HepG2 (cell line): ENCODE measurements around the gene LTA4H. TPM values are rescaled to one million over a fixed set of nuclear protein-coding genes. Genes with fewer than 3 reads are reported as not detected.

Experiments used
- CEBPB ChIP-seq: IDR thresholded peaks from 2 replicates; pipeline ENCODE4 v1.6.1; 2011; ENCODE audit warnings: low read depth, low read length, improper control_type of control experiment, borderline replicate concordance
- FOSL2 ChIP-seq: sonication (generic); formaldehyde crosslinking; IDR thresholded peaks from 2 replicates; pipeline ENCODE4 v1.4.0; 2020; ENCODE audit warnings: missing genetic modification reagents
- GLI4 ChIP-seq: sonication (generic); formaldehyde crosslinking; IDR thresholded peaks from 2 replicates; pipeline ENCODE4 v1.5.1; 2020; ENCODE audit warnings: missing genetic modification reagents, mild to moderate bottlenecking, moderate library complexity, borderline replicate concordance
- MEF2D ChIP-seq: sonication (generic); formaldehyde crosslinking; IDR thresholded peaks from 2 replicates; pipeline ENCODE4 v1.5.1; 2020; ENCODE audit warnings: mild to moderate bottlenecking, missing genetic modification reagents
- MYC ChIP-seq: sonication (generic); formaldehyde crosslinking; IDR thresholded peaks from 2 replicates; pipeline ENCODE4 v1.9.0; 2021; ENCODE audit warnings: missing genetic modification reagents, borderline replicate concordance
- NCOA1 ChIP-seq: sonication (generic); formaldehyde crosslinking; IDR thresholded peaks from 2 replicates; pipeline ENCODE4 v1.9.0; 2021; ENCODE audit warnings: missing genetic modification reagents
- NONO ChIP-seq, 2 experiments: fragments of 450-650 bp in 1 of 2; sonication (generic) in 1 of 2; formaldehyde crosslinking in 1 of 2; IDR thresholded peaks in 1 of 2; conservative IDR thresholded peaks in 1 of 2; 2 replicates each; pipeline versions ENCODE4 v1.6.1 to v1.8.0; 2017 to 2022; ENCODE audit warnings: mild to moderate bottlenecking in 1 of 2, missing genetic modification reagents in 1 of 2, moderate library complexity in 1 of 2
- TEAD3 ChIP-seq: optimal IDR thresholded peaks from 2 replicates; pipeline ENCODE3; 2016; ENCODE audit warnings: borderline replicate concordance
- TMF1 ChIP-seq: sonication (generic); formaldehyde crosslinking; IDR thresholded peaks from 2 replicates; pipeline ENCODE4 v1.8.1; 2022; ENCODE audit warnings: low read depth, missing genetic modification reagents
- ZFP82 ChIP-seq: sonication (generic); formaldehyde crosslinking; IDR thresholded peaks from 2 replicates; pipeline ENCODE4 v1.5.1; 2020; ENCODE audit warnings: mild to moderate bottlenecking, missing genetic modification reagents, borderline replicate concordance
- ZFX ChIP-seq: sonication (generic); formaldehyde crosslinking; IDR thresholded peaks from 2 replicates; pipeline ENCODE4 v1.4.0; 2020; ENCODE audit warnings: mild to moderate bottlenecking, low read depth, missing genetic modification reagents, moderate library complexity
- ZMYM3 ChIP-seq: sonication (generic); formaldehyde crosslinking; IDR thresholded peaks from 2 replicates; pipeline ENCODE4 v1.5.1; 2020; ENCODE audit warnings: mild to moderate bottlenecking, missing genetic modification reagents
- ZNF317 ChIP-seq: sonication (generic); formaldehyde crosslinking; IDR thresholded peaks from 2 replicates; pipeline ENCODE4 v1.5.0; 2020; ENCODE audit warnings: mild to moderate bottlenecking, missing genetic modification reagents
- ZNF33B ChIP-seq: sonication (generic); formaldehyde crosslinking; IDR thresholded peaks from 2 replicates; pipeline ENCODE4 v1.5.1; 2020; ENCODE audit warnings: mild to moderate bottlenecking, missing genetic modification reagents
- ZNF816 ChIP-seq: sonication (generic); formaldehyde crosslinking; IDR thresholded peaks from 2 replicates; pipeline ENCODE4 v1.8.0; 2022; ENCODE audit warnings: missing genetic modification reagents, mild to moderate bottlenecking, borderline replicate concordance
- polyA plus RNA-seq, 8 experiments: library from polyadenylated mRNA; depleted of rRNA in 3 of 8; stranded (reverse) in 7 of 8; unstranded in 1 of 8; fragments of >200 nt; fragmentation: Illumina TruSeq in 4 of 8; extraction: Trizol in 4 of 8; gene quantifications; 2 replicates each; pipeline versions ENCODE4 v1.2.1 to v1.2.3, GENCODE V29; 2011 to 2016; ENCODE audit warnings: low read depth in 4 of 8, missing spikeins in 1 of 8, mixed read lengths in 1 of 8; ENCODE audit not compliant: insufficient read depth in 1 of 8
- total RNA-seq, 5 experiments: library from RNA; depleted of rRNA; stranded (reverse); fragments of >200 nt; fragmentation: Illumina TruSeq; extraction: Trizol; gene quantifications; 2 replicates each; pipeline ENCODE4 v1.2.3, GENCODE V29; 2016; ENCODE audit warnings: low read depth in 1 of 5
- TF ChIP-seq, protein P1 (sequence below): IDR thresholded peaks from 2 replicates; pipeline ENCODE4 v1.6.1; 2012; ENCODE audit warnings: inconsistent platforms
- TF ChIP-seq, protein P2 (sequence below): sonication (generic); formaldehyde crosslinking; IDR thresholded peaks from 2 replicates; pipeline ENCODE4 v1.4.0; 2020; ENCODE audit warnings: missing genetic modification reagents, mild to moderate bottlenecking, borderline replicate concordance
- TF ChIP-seq, protein P3 (sequence below): sonication (generic); formaldehyde crosslinking; IDR thresholded peaks from 2 replicates; pipeline ENCODE4 v1.4.0; 2020; ENCODE audit warnings: mild to moderate bottlenecking, missing genetic modification reagents
- TF ChIP-seq, protein P4 (sequence below): sonication (generic); formaldehyde crosslinking; IDR thresholded peaks from 2 replicates; pipeline ENCODE4 v1.9.0; 2021; ENCODE audit warnings: missing genetic modification reagents, mild to moderate bottlenecking, borderline replicate concordance
- TF ChIP-seq, protein P5 (sequence below): sonication (generic); formaldehyde crosslinking; IDR thresholded peaks from 2 replicates; pipeline ENCODE4 v1.4.0; 2020; ENCODE audit warnings: missing genetic modification reagents

Gene LTA4H
- total and polyA plus RNA-seq, 2 of the 13 experiments (the other 11 are each of a cell fraction or from before 2014, with no cell fraction given), result 87.5 to 90.4 TPM

DNA sequence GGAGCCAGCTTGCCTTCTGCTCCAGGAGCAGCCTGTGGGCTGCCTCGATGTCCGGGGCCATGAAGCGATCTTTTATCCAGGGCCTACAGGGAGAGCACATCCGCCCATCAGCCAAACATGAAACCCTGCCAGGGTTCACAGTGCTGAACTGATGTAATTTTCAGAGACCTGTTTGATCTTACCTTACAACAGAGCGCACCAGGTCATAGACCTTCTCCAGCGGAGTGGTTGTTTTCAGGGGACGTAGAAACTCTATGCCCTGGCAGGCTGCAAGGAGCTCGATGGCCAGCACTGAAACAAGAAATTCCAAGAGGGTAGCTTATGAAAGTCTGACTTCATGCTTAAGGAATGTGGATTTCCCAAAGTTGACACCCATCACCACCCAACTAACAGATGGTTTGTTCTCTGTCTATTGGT, 59.0 kb downstream of the LTA4H start (continued):
- TF ChIP-seq, protein P1, sequence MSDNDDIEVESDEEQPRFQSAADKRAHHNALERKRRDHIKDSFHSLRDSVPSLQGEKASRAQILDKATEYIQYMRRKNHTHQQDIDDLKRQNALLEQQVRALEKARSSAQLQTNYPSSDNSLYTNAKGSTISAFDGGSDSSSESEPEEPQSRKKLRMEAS, result peak; percentile 63
- peak; percentile 78 for TF ChIP-seq ZFX (CRISPR knock-in tag)
- TF ChIP-seq, protein P2, sequence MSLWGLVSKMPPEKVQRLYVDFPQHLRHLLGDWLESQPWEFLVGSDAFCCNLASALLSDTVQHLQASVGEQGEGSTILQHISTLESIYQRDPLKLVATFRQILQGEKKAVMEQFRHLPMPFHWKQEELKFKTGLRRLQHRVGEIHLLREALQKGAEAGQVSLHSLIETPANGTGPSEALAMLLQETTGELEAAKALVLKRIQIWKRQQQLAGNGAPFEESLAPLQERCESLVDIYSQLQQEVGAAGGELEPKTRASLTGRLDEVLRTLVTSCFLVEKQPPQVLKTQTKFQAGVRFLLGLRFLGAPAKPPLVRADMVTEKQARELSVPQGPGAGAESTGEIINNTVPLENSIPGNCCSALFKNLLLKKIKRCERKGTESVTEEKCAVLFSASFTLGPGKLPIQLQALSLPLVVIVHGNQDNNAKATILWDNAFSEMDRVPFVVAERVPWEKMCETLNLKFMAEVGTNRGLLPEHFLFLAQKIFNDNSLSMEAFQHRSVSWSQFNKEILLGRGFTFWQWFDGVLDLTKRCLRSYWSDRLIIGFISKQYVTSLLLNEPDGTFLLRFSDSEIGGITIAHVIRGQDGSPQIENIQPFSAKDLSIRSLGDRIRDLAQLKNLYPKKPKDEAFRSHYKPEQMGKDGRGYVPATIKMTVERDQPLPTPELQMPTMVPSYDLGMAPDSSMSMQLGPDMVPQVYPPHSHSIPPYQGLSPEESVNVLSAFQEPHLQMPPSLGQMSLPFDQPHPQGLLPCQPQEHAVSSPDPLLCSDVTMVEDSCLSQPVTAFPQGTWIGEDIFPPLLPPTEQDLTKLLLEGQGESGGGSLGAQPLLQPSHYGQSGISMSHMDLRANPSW (CRISPR knock-in tag), result 0 out of 2 replicates have a peak, but pooled peaks have one; percentile 38
- no peak for TF ChIP-seq MYC
- no peak for TF ChIP-seq NONO (IDR thresholded peaks at IDR 0.05)
- peak; percentile 72 for TF ChIP-seq NONO (CRISPR knock-in tag; conservative IDR thresholded peaks at IDR 0.05)
- no peak for TF ChIP-seq GLI4 (CRISPR knock-in tag)
- peak; percentile 59; the same call in 1 of the 2 replicates for TF ChIP-seq ZNF816 (CRISPR knock-in tag)
- TF ChIP-seq TEAD3 (CRISPR knock-in tag), result peak; percentile 43
- 0 out of 2 replicates have a peak, but pooled peaks have one; percentile 34 for TF ChIP-seq TMF1 (CRISPR knock-in tag)
- no peak for TF ChIP-seq NCOA1
- TF ChIP-seq FOSL2 (CRISPR knock-in tag), result peak; percentile 65
- 0 out of 2 replicates have a peak, but pooled peaks have one; percentile 10 for TF ChIP-seq ZNF33B (CRISPR knock-in tag)
- peak; percentile 67; the same call in 1 of the 2 replicates for TF ChIP-seq CEBPB
- 0 out of 2 replicates have a peak, but pooled peaks have one; percentile 63 for TF ChIP-seq ZFP82 (CRISPR knock-in tag)
- peak; percentile 56; the same call in 1 of the 2 replicates for TF ChIP-seq ZMYM3 (CRISPR knock-in tag)
- TF ChIP-seq, protein P3, sequence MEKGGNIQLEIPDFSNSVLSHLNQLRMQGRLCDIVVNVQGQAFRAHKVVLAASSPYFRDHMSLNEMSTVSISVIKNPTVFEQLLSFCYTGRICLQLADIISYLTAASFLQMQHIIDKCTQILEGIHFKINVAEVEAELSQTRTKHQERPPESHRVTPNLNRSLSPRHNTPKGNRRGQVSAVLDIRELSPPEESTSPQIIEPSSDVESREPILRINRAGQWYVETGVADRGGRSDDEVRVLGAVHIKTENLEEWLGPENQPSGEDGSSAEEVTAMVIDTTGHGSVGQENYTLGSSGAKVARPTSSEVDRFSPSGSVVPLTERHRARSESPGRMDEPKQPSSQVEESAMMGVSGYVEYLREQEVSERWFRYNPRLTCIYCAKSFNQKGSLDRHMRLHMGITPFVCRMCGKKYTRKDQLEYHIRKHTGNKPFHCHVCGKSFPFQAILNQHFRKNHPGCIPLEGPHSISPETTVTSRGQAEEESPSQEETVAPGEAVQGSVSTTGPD (CRISPR knock-in tag), result 0 out of 2 replicates have a peak, but pooled peaks have one; percentile 57
- TF ChIP-seq, protein P4, sequence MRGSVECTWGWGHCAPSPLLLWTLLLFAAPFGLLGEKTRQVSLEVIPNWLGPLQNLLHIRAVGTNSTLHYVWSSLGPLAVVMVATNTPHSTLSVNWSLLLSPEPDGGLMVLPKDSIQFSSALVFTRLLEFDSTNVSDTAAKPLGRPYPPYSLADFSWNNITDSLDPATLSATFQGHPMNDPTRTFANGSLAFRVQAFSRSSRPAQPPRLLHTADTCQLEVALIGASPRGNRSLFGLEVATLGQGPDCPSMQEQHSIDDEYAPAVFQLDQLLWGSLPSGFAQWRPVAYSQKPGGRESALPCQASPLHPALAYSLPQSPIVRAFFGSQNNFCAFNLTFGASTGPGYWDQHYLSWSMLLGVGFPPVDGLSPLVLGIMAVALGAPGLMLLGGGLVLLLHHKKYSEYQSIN (CRISPR knock-in tag), result no peak
- peak; percentile 60 for TF ChIP-seq MEF2D (CRISPR knock-in tag)
- TF ChIP-seq, protein P5, sequence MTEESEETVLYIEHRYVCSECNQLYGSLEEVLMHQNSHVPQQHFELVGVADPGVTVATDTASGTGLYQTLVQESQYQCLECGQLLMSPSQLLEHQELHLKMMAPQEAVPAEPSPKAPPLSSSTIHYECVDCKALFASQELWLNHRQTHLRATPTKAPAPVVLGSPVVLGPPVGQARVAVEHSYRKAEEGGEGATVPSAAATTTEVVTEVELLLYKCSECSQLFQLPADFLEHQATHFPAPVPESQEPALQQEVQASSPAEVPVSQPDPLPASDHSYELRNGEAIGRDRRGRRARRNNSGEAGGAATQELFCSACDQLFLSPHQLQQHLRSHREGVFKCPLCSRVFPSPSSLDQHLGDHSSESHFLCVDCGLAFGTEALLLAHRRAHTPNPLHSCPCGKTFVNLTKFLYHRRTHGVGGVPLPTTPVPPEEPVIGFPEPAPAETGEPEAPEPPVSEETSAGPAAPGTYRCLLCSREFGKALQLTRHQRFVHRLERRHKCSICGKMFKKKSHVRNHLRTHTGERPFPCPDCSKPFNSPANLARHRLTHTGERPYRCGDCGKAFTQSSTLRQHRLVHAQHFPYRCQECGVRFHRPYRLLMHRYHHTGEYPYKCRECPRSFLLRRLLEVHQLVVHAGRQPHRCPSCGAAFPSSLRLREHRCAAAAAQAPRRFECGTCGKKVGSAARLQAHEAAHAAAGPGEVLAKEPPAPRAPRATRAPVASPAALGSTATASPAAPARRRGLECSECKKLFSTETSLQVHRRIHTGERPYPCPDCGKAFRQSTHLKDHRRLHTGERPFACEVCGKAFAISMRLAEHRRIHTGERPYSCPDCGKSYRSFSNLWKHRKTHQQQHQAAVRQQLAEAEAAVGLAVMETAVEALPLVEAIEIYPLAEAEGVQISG, result peak; percentile 61
- TF ChIP-seq ZNF317 (CRISPR knock-in tag), result 0 out of 2 replicates have a peak, but pooled peaks have one; percentile 18
